C4-2B (cell line): ENCODE results near the gene SH3RF3.

Source experiments
- CTCF ChIP-seq: fragments of 450-650 bp; conservative IDR thresholded peaks from 2 replicates; pipeline ENCODE4 v1.5.1; 2017; ENCODE audit warnings: mild to moderate bottlenecking
- ZFX ChIP-seq: fragments of 450-650 bp; IDR thresholded peaks from 2 replicates; pipeline ENCODE4 v1.6.1; 2017

GRCh38 chr2:109351164-109351756 is 222.3 kb downstream of the SH3RF3 start:
- no peak for TF ChIP-seq CTCF
- no peak for TF ChIP-seq ZFX
